Measurements from ENCODE around the gene ATP12A. TPM values are rescaled to one million over a fixed set of nuclear protein-coding genes. Genes with fewer than 3 reads are reported as not detected.

ATP12A gene
- total RNA-seq, 1 donor from 2014 or later, result not detected

GRCh38 chr13:24670174-24670573, 10.0 kb upstream of the ATP12A start:
- no peaks in the 10 kb centered on the region for H3K9me3 Mint-ChIP-seq (ENCODE audit: unreplicated experiment)
- peaks cover 16% of the 10 kb centered on the region for H3K4me1 Mint-ChIP-seq (ENCODE audit: unreplicated experiment)
- TF ChIP-seq, protein P1, sequence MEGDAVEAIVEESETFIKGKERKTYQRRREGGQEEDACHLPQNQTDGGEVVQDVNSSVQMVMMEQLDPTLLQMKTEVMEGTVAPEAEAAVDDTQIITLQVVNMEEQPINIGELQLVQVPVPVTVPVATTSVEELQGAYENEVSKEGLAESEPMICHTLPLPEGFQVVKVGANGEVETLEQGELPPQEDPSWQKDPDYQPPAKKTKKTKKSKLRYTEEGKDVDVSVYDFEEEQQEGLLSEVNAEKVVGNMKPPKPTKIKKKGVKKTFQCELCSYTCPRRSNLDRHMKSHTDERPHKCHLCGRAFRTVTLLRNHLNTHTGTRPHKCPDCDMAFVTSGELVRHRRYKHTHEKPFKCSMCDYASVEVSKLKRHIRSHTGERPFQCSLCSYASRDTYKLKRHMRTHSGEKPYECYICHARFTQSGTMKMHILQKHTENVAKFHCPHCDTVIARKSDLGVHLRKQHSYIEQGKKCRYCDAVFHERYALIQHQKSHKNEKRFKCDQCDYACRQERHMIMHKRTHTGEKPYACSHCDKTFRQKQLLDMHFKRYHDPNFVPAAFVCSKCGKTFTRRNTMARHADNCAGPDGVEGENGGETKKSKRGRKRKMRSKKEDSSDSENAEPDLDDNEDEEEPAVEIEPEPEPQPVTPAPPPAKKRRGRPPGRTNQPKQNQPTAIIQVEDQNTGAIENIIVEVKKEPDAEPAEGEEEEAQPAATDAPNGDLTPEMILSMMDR (IDR thresholded peaks at IDR 0.05), result no peak
- no peak overlapping the region for H3K4me3 Mint-ChIP-seq (ENCODE audit: unreplicated experiment)
- H3K27me3 Mint-ChIP-seq (ENCODE audit: unreplicated experiment), result peaks cover 19% of the 10 kb centered on the region
- no peak overlapping the region for H3K27ac Mint-ChIP-seq (ENCODE audit: unreplicated experiment)
- H3K36me3 Mint-ChIP-seq (ENCODE audit: unreplicated experiment), result no peaks in the 10 kb centered on the region
- DNase-seq (ENCODE audit: extremely low spot score, unreplicated experiment), result no peak

DNA sequence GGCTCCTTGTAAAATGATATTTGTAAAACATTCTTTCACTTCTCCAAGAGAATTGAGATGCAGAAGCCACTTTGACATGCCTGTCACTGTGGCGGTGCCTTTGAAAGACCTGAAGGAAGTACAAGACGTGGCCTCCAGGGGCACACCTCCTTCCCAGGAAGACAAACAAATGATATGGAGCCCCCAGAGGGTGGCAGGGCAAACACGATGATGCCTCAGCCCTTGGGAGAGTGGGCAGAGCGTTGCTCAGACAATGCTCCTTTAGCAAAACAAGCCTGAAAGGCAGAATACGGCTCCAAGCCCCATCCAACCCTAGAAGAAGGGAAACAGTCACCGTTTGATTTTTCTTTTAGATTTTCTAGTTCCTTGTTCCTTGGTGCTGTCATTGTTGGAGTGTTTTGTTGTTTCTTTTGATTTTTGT, 9.2 kb upstream of the ATP12A start:
- H3K4me1 Mint-ChIP-seq (ENCODE audit: unreplicated experiment), result peaks cover 16% of the 10 kb centered on the region
- H3K4me3 Mint-ChIP-seq (ENCODE audit: unreplicated experiment), result peak overlapping the region; percentile 50
- peaks cover 21% of the 10 kb centered on the region for H3K27me3 Mint-ChIP-seq (ENCODE audit: unreplicated experiment)
- no peaks in the 10 kb centered on the region for H3K36me3 Mint-ChIP-seq (ENCODE audit: unreplicated experiment)
- no peak overlapping the region for H3K27ac Mint-ChIP-seq (ENCODE audit: unreplicated experiment)
- H3K9me3 Mint-ChIP-seq (ENCODE audit: unreplicated experiment), result no peaks in the 10 kb centered on the region
- no peak for DNase-seq (ENCODE audit: extremely low spot score, unreplicated experiment)
- TF ChIP-seq, protein P1 (IDR thresholded peaks at IDR 0.05), result no peak

- DNase-seq (ENCODE audit: extremely low spot score, unreplicated experiment), result no peak
- H3K27ac Mint-ChIP-seq (ENCODE audit: unreplicated experiment), result peak overlapping the region; percentile 54
- peaks cover 25% of the 10 kb centered on the region for H3K27me3 Mint-ChIP-seq (ENCODE audit: unreplicated experiment)
- peaks cover 16% of the 10 kb centered on the region for H3K4me1 Mint-ChIP-seq (ENCODE audit: unreplicated experiment)
- TF ChIP-seq, protein P1 (IDR thresholded peaks at IDR 0.05), result peak; percentile 78
- H3K36me3 Mint-ChIP-seq (ENCODE audit: unreplicated experiment), result no peaks in the 10 kb centered on the region
- no peaks in the 10 kb centered on the region for H3K9me3 Mint-ChIP-seq (ENCODE audit: unreplicated experiment)
- peak overlapping the region; percentile 50 for H3K4me3 Mint-ChIP-seq (ENCODE audit: unreplicated experiment)
Observed at GRCh38 chr13:24671386-24672113, 8.7 kb upstream of the ATP12A start.

- Mint-ChIP-seq H3K27me3 (ENCODE audit: unreplicated experiment) (peaks cover 23% of the 10 kb centered on the region), H3K36me3 (ENCODE audit: unreplicated experiment) (no peaks in the 10 kb centered on the region), H3K27ac (ENCODE audit: unreplicated experiment) (no peak overlapping the region), H3K4me1 (ENCODE audit: unreplicated experiment) (peaks cover 16% of the 10 kb centered on the region), H3K4me3 (ENCODE audit: unreplicated experiment) (no peak overlapping the region), H3K9me3 (ENCODE audit: unreplicated experiment) (no peaks in the 10 kb centered on the region)
- TF ChIP-seq, protein P1 (IDR thresholded peaks at IDR 0.05), result no peak
- no peak for DNase-seq (ENCODE audit: extremely low spot score, unreplicated experiment)
Observed at GRCh38 chr13:24672141-24673132, 7.8 kb upstream of the ATP12A start.
